HG02678 (cell line): Measurements from ENCODE around the gene CTXN1.

Source experiments
- ATAC-seq: cut with Tn5 transposase; IDR thresholded peaks from one replicate; pipeline ENCODE4 v1.9.1; 2021; ENCODE audit warnings: mild to moderate bottlenecking, moderate library complexity; ENCODE audit not compliant: unreplicated experiment

CTXN1 gene

GRCh38 chr19:7877249-7877836 lies 48.6 kb downstream of the CTXN1 start:
- ATAC-seq, result no peak

- ATAC-seq, result no peak
Observed at GRCh38 chr19:7874897-7875273, 51.0 kb downstream of the CTXN1 start.
